Heart right ventricle (tissue), 16 donors: ENCODE measurements around the gene MARF1. TPM values are rescaled to one million over a fixed set of nuclear protein-coding genes. Genes with fewer than 3 reads are reported as not detected.
"Not testable (repeated sequence)": the region's sequence is repeated elsewhere in the genome, so short reads cannot be mapped to it uniquely, and the experiment has no call there.

ENCODE experiments used
- ATAC-seq, 8 donors: fragments of 200-7000 bp; cut with Tn5 transposase; one replicate each; pipeline ENCODE4 v1.9.1; 2020; ENCODE audit warnings: mild to moderate bottlenecking in 8 of 8, moderate library complexity in 8 of 8, moderate number of reproducible peaks in 1 of 8
- DNase-seq, 2 donors: peaks; one replicate each; pipeline ENCODE4 v3.0.0-alpha.2; 2020
- H3K27ac ChIP-seq, 10 donors: fragments of 200-600 bp; sonication (generic) in 2 of 10; one replicate each; pipeline versions ENCODE4 v1.5.0 to v1.8.0; 2020 to 2022; ENCODE audit warnings: mild to moderate bottlenecking in 3 of 10
- H3K27me3 ChIP-seq, 7 donors: fragments of 200-600 bp; one replicate each; pipeline ENCODE4 v1.8.0; 2021 to 2022; ENCODE audit warnings: mild to moderate bottlenecking in 2 of 7
- H3K36me3 ChIP-seq, 9 donors: fragments of 200-600 bp; sonication (generic) in 1 of 9; one replicate each; pipeline versions ENCODE4 v1.5.0 to v1.8.0; 2020 to 2022; ENCODE audit warnings: mild to moderate bottlenecking in 2 of 9
- H3K4me1 ChIP-seq, 9 donors: fragments of 200-600 bp; sonication (generic) in 1 of 9; one replicate each; pipeline versions ENCODE4 v1.5.0 to v1.8.0; 2020 to 2022; ENCODE audit warnings: mild to moderate bottlenecking in 4 of 9
- H3K4me3 ChIP-seq, 10 donors: fragments of 200-600 bp; sonication (generic) in 2 of 10; one replicate each; pipeline versions ENCODE4 v1.5.0 to v1.8.0; 2020 to 2022; ENCODE audit warnings: mild to moderate bottlenecking in 7 of 10, moderate library complexity in 2 of 10
- H3K9me3 ChIP-seq, 11 donors: fragments of 200-600 bp in 10 of 11; sonication (generic) in 2 of 11; one replicate each; pipeline versions ENCODE4 v1.5.0 to v1.8.0; 2013 to 2022; ENCODE audit warnings: mild to moderate bottlenecking in 2 of 11, control low read depth in 1 of 11, moderate library complexity in 1 of 11
- CTCF ChIP-seq, 9 donors: fragments of 200-600 bp; sonication (generic) in 2 of 9; IDR thresholded peaks; one replicate each; pipeline versions ENCODE4 v1.5.0 to v1.8.0; 2021 to 2022; ENCODE audit warnings: antibody characterized with exemption in 9 of 9, mild to moderate bottlenecking in 5 of 9, moderate library complexity in 1 of 9
- WGBS, 2 donors: extraction: QIAGEN DNeasy Blood & Tissue Kit; methylation state at CpG; one replicate each; pipeline ENCODE4 v1.1.7; 2013; ENCODE audit warnings: inconsistent platforms in 1 of 2; 5-methylcytosine and 5-hydroxymethylcytosine counted together
- intact Hi-C, 10 donors: fragments of 100-400 bp; cut with DNase I; formaldehyde crosslinking; loops; one replicate each; pipeline versions ENCODE4 v1.11.1 to v1.14.2; 2022
- polyA plus RNA-seq, 2 donors: library from polyadenylated mRNA; stranded (reverse); fragments of 200-250 nt; gene quantifications; one replicate each; pipeline ENCODE4 v1.2.3, GENCODE V29; 2013
- total RNA-seq, 10 donors: library from RNA; stranded (reverse); fragmentation: NEBNext Ultra II Directional in 3 of 10; extraction: Animal tissue kit (Norgen Biotek cat#: 25700) in 3 of 10; gene quantifications; one replicate each; pipeline versions ENCODE4 v1.2.1 to v1.2.4, GENCODE V29; 2021 to 2023
- donor health status: Arrhythmogenic right ventricular cardiomyopathy.
- donor health status: ischemic (EF 13 %, LVEDD 7.1; RV severe dilation, severe dysfunction).
- donor health status: healthy with polysubstance abuse.
- donor health status: DM: no; HTN: yes; CAD: no.
- donor health status: DM: no; HTN: no; CAD: no.
- donor health status: ischemic (EF 25% LVEDD 6.9; RV normal size, moderate dysfunction).
- donor health status: ischemic (EF 25% LVEDD 5.7; RV mildly dilated, moderate dysfunction).
- donor health status: healthy.
- donor health status: DM: yes; HTN: yes; CAD: no.
- donor health status: Ischemic cardiomyopathy.
- donor health status: ischemic (EF 35%, LVEDD 5.7; RV mildly dilated, moderate dysfunction).
- donor health status: nonischemic (EF 11% LVEDD 7.7; RV severe dilation, severe dysfunction).
- donor health status: DM: yes; HTN: yes; CAD: no.
- donor health status: PGD.
- donor health status: ischemic (EF 29% LVEDD 5.4; RV normal size, mild dysfunction).
- donor health status: nonischemic (EF 23%, LVEDD 6.1; RV moderate dilation, normal function).

Gene MARF1
- total and polyA plus RNA-seq, 12 donors = 9.6 to 59.1 (median 42.7) TPM

- Histone ChIP-seq H3K4me1 (peaks cover 0 to 42% (median 35%) of the 10 kb centered on the region in 9 donors), H3K27me3 (no peaks in the 10 kb centered on the region), H3K4me3 (no peak overlapping the region), H3K27ac (no peak overlapping the region), H3K36me3 (peaks cover 0 to 11% (median 0%) of the 10 kb centered on the region in 9 donors), H3K9me3 (no peaks in the 10 kb centered on the region)
- intact Hi-C loops = loop anchor here in 1 of 10 donors (10.0 kb wide), 1 partner anchor 57 kb away; no protein-coding TSS in a partner anchor
- no peak for TF ChIP-seq CTCF (IDR thresholded peaks at IDR 0.05)
- ATAC-seq = no peak
- DNase-seq = no peak
- 93 to 96% methylated on average over 9 of the region's 9 CpGs for WGBS, 2 donors
Observed at GRCh38 chr16:15648135-15648730, 5.3 kb upstream of the MARF1 start.

- Histone ChIP-seq H3K27me3 (no peaks in the 10 kb centered on the region), H3K4me3 (no peak overlapping the region), H3K9me3 (no peaks in the 10 kb centered on the region), H3K36me3 (peaks cover 0 to 8% (median 0%) of the 10 kb centered on the region in 9 donors), H3K27ac (no peak overlapping the region), H3K4me1 (peaks cover 0 to 35% (median 27%) of the 10 kb centered on the region in 9 donors)
- TF ChIP-seq CTCF (IDR thresholded peaks at IDR 0.05) = no peak
- 80 to 81% methylated on average over 7 of the region's 7 CpGs for WGBS, 2 donors
- intact Hi-C loops = loop anchor here in 1 of 10 donors (10.0 kb wide), 1 partner anchor 57 kb away; no protein-coding TSS in a partner anchor
- ATAC-seq = no peak
- DNase-seq = no peak
Observed at GRCh38 chr16:15647294-15648014, 4.5 kb upstream of the MARF1 start.

GRCh38 chr16:15646557-15647293 is 3.8 kb upstream of the MARF1 start:
- not testable (repeated sequence) for H3K9me3 ChIP-seq, ATAC-seq, H3K36me3 ChIP-seq, DNase-seq, H3K27me3 ChIP-seq, H3K27ac ChIP-seq, H3K4me3 ChIP-seq
- 87 to 92% methylated on average over 13 of the region's 13 CpGs for WGBS, 2 donors
- intact Hi-C loops = loop anchor here in 1 of 10 donors (10.0 kb wide), 1 partner anchor 58 kb away; no protein-coding TSS in a partner anchor
- peaks cover 0 to 33% (median 25%) of the 10 kb centered on the region in 9 donors for H3K4me1 ChIP-seq

GRCh38 chr16:15644962-15645465 is 2.1 kb upstream of the MARF1 start:
- ATAC-seq, H3K27me3 ChIP-seq, H3K36me3 ChIP-seq, H3K4me3 ChIP-seq, H3K9me3 ChIP-seq, H3K27ac ChIP-seq, DNase-seq: not testable (repeated sequence)
- intact Hi-C loops = loop anchor here in 4 of 10 donors (5.0 to 10.0 kb wide), 2 partner anchors 57 to 60 kb away; no protein-coding TSS in a partner anchor
- WGBS, 2 donors = 88 to 93% methylated on average over 10 of the region's 10 CpGs
- H3K4me1 ChIP-seq = peaks cover 0 to 39% (median 30%) of the 10 kb centered on the region in 9 donors
